HepG2 (cell line): ENCODE measurements around the gene ASF1B. TPM values are rescaled to one million over a fixed set of nuclear protein-coding genes. Genes with fewer than 3 reads are reported as not detected.

ENCODE experiments used
- FOXO1 ChIP-seq: sonication (generic); formaldehyde crosslinking; IDR thresholded peaks from 2 replicates; pipeline ENCODE4 v1.4.0; 2020; ENCODE audit warnings: missing genetic modification reagents
- GLMP ChIP-seq: sonication (generic); formaldehyde crosslinking; IDR thresholded peaks from 2 replicates; pipeline ENCODE4 v1.9.0; 2021; ENCODE audit warnings: missing genetic modification reagents, mild to moderate bottlenecking, borderline replicate concordance
- KLF9 ChIP-seq: IDR thresholded peaks from 2 replicates; pipeline ENCODE4 v1.6.1; 2016; ENCODE audit warnings: low read depth
- MTA3 ChIP-seq: sonication (generic); formaldehyde crosslinking; IDR thresholded peaks from 2 replicates; pipeline ENCODE4 v1.4.0; 2020; ENCODE audit warnings: missing genetic modification reagents
- RAD51 ChIP-seq: fragments of 450-650 bp; IDR thresholded peaks from 2 replicates; pipeline ENCODE4 v1.6.1; 2016; ENCODE audit warnings: borderline replicate concordance
- RFX5 ChIP-seq: IDR thresholded peaks from 2 replicates; pipeline ENCODE4 v1.6.1; 2011; ENCODE audit warnings: low read depth, low read length, improper control_type of control experiment
- SALL1 ChIP-seq: sonication (generic); formaldehyde crosslinking; IDR thresholded peaks from 2 replicates; pipeline ENCODE4 v1.8.0; 2022; ENCODE audit warnings: mild to moderate bottlenecking, missing genetic modification reagents
- TFE3 ChIP-seq: IDR thresholded peaks from 2 replicates; pipeline ENCODE4 v1.6.1; 2016
- TMF1 ChIP-seq: sonication (generic); formaldehyde crosslinking; IDR thresholded peaks from 2 replicates; pipeline ENCODE4 v1.8.1; 2022; ENCODE audit warnings: low read depth, missing genetic modification reagents
- ZBTB10 ChIP-seq: sonication (generic); formaldehyde crosslinking; IDR thresholded peaks from 2 replicates; pipeline ENCODE4 v1.4.0; 2020; ENCODE audit warnings: missing genetic modification reagents, borderline replicate concordance
- ZFP36L1 ChIP-seq: sonication (generic); formaldehyde crosslinking; IDR thresholded peaks from 2 replicates; pipeline ENCODE4 v1.8.0; 2022; ENCODE audit warnings: mild to moderate bottlenecking, missing genetic modification reagents, moderate library complexity
- ZKSCAN8 ChIP-seq: IDR thresholded peaks from 2 replicates; pipeline ENCODE4 v1.6.1; 2016; ENCODE audit warnings: borderline replicate concordance, missing genetic modification reagents, missing compliant biosample characterization
- ZMAT3 ChIP-seq: sonication (generic); formaldehyde crosslinking; conservative IDR thresholded peaks from 2 replicates; pipeline ENCODE4 v1.7.0; 2021; ENCODE audit warnings: missing genetic modification reagents
- ZNF18 ChIP-seq: sonication (generic); formaldehyde crosslinking; IDR thresholded peaks from 2 replicates; pipeline ENCODE4 v1.8.0; 2022; ENCODE audit warnings: mild to moderate bottlenecking, missing genetic modification reagents; ENCODE audit not compliant: insufficient replicate concordance
- ZNF263 ChIP-seq: sonication (generic); formaldehyde crosslinking; IDR thresholded peaks from 2 replicates; pipeline ENCODE4 v1.4.0; 2020; ENCODE audit warnings: missing genetic modification reagents
- ZNF282 ChIP-seq: fragments of 450-650 bp; IDR thresholded peaks from 2 replicates; pipeline ENCODE4 v1.6.1; 2018; ENCODE audit not compliant: partially characterized antibody
- ZNF550 ChIP-seq: sonication (generic); formaldehyde crosslinking; IDR thresholded peaks from 2 replicates; pipeline ENCODE4 v1.4.0; 2020; ENCODE audit warnings: mild to moderate bottlenecking, missing genetic modification reagents, borderline replicate concordance
- ZNF619 ChIP-seq: sonication (generic); formaldehyde crosslinking; IDR thresholded peaks from 2 replicates; pipeline ENCODE4 v1.4.0; 2020; ENCODE audit warnings: mild to moderate bottlenecking, missing genetic modification reagents
- ZNF678 ChIP-seq: sonication (generic); formaldehyde crosslinking; IDR thresholded peaks from 2 replicates; pipeline ENCODE4 v1.4.0; 2020; ENCODE audit warnings: mild to moderate bottlenecking, missing genetic modification reagents
- ZNF761 ChIP-seq: sonication (generic); formaldehyde crosslinking; conservative IDR thresholded peaks from 2 replicates; pipeline ENCODE4 v1.4.0; 2020; ENCODE audit warnings: mild to moderate bottlenecking, missing genetic modification reagents
- ZNF770 ChIP-seq: sonication (generic); formaldehyde crosslinking; IDR thresholded peaks from 2 replicates; pipeline ENCODE4 v1.5.0; 2020; ENCODE audit warnings: mild to moderate bottlenecking, missing genetic modification reagents
- polyA plus RNA-seq, 8 experiments: library from polyadenylated mRNA; depleted of rRNA in 3 of 8; stranded (reverse) in 7 of 8; unstranded in 1 of 8; fragments of >200 nt; fragmentation: Illumina TruSeq in 4 of 8; extraction: Trizol in 4 of 8; gene quantifications; 2 replicates each; pipeline versions ENCODE4 v1.2.1 to v1.2.3, GENCODE V29; 2011 to 2016; ENCODE audit warnings: low read depth in 4 of 8, missing spikeins in 1 of 8, mixed read lengths in 1 of 8; ENCODE audit not compliant: insufficient read depth in 1 of 8
- total RNA-seq, 5 experiments: library from RNA; depleted of rRNA; stranded (reverse); fragments of >200 nt; fragmentation: Illumina TruSeq; extraction: Trizol; gene quantifications; 2 replicates each; pipeline ENCODE4 v1.2.3, GENCODE V29; 2016; ENCODE audit warnings: low read depth in 1 of 5

The ASF1B gene
- total and polyA plus RNA-seq, 2 of the 13 experiments (the other 11 are each of a cell fraction or from before 2014, with no cell fraction given), result 18.2 to 24.8 TPM

DNA sequence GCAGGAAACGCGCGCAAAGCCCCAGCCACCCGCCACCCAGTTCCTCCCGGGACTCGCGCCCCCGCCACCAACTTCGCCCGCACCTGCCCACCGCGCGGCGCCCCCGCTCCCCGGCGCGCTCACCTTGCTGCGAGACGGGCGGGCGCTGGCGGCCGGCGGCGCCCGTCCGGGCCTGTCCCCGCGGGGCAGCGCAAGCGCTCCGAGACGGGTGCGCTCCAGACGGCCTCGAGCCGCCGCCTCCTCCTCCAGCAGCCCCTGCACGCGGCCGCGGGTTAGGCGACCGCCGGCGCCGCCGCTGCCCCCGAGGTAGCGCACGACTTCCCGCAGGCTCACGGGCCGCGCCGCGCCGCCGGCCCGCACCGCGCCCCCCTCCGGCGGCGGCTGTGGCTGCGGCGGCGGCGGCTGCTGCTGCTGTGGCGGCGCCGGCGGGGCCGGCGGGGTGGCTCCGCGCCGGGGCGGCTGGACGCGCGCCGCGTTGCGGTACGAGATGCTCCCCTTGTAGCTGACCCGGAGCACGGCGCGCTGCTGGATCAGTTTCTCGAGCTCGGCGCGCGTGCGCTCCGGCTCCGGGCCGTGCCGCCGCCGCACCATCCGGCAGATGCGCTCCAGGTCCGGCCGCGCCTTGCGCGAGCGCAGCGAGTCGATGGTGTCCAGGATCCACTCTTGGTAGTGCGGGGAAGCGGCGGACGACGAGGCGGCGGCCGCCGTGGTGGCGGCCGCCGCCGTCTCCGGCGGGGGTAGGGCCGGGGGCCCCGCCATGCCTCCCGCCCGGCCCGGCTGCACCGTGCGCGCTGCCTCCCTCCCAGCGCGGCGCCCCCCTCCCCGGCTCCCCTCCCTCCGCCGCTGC lies 46.5 kb downstream of the ASF1B start (continued):
- TF ChIP-seq ZNF770 (CRISPR knock-in tag) (no peak), ZFP36L1 (CRISPR knock-in tag) (no peak), ZNF761 (no peak), ZBTB10 (CRISPR knock-in tag) (no peak), ZKSCAN8 (no peak), ZNF619 (CRISPR knock-in tag) (no peak), TMF1 (CRISPR knock-in tag) (peak; percentile 19; the same call in 1 of the 2 replicates), RAD51 (no peak), SALL1 (CRISPR knock-in tag) (no peak), RFX5 (no peak), ZNF18 (CRISPR knock-in tag) (no peak), ZNF263 (CRISPR knock-in tag) (peak; percentile 53; the same call in 1 of the 2 replicates), GLMP (CRISPR knock-in tag) (no peak), ZNF282 (no peak), TFE3 (CRISPR knock-in tag) (no peak), ZMAT3 (no peak), MTA3 (CRISPR knock-in tag) (no peak), FOXO1 (CRISPR knock-in tag) (no peak), ZNF678 (CRISPR knock-in tag) (no peak), KLF9 (no peak), ZNF550 (CRISPR knock-in tag) (no peak)
